K562 (cell line): ENCODE data around the gene ORM1. TPM values are rescaled to one million over a fixed set of nuclear protein-coding genes. Genes with fewer than 3 reads are reported as not detected.
A peak's percentile ranks its signal among the peaks of the same experiment; 100 is the strongest.

Experiments
- ATAC-seq: fragments of 200-7000 bp; cut with Tn5 transposase; 3 replicates; pipeline ENCODE4 v1.9.1; 2020; ENCODE audit warnings: moderate library complexity
- BruUV-seq: library from RNA; stranded (reverse); fragments of 400-500 nt; replicated peaks from 2 replicates; lab custom pipeline; 2021; lab: Mats Ljungman, UMichigan
- CTCF ChIA-PET: fragments of 300-600 bp; formaldehyde crosslinking; extraction: SDS; loops from one replicate; lab custom pipeline; 2021; ENCODE audit warnings: low intra/inter-chr PET ratio; lab: Yijun Ruan, JAX
- POLR2A ChIA-PET: fragments of 300-600, 350-650 bp; sonication (Branson Sonifier 250); formaldehyde crosslinking; extraction: SDS; loops from one replicate; lab custom pipeline; 2021; ENCODE audit warnings: antibody characterized with exemption, inconsistent platforms; lab: Yijun Ruan, JAX
- DNase-seq, 4 experiments: peaks; one replicate each; pipeline versions ENCODE4 v3.0.0 to v3.0.0-alpha.2; 2011 to 2018; ENCODE audit warnings: low spot score in 3 of 4, mixed read lengths in 3 of 4; ENCODE audit errors: extremely low read depth in 1 of 4
- FAIRE-seq: peaks from 2 replicates; lab custom pipeline; 2011; peaks lifted over from hg19 to GRCh38; lab: Jason Lieb, UNC
- H2AFZ ChIP-seq: 2 replicates; pipeline ENCODE4 v1.6.0; 2011; ENCODE audit warnings: low read depth, low read length, control low read depth, inconsistent platforms
- H3K27ac ChIP-seq: fragments of 200-600 bp; 3 replicates; pipeline ENCODE4 v1.8.0; 2011; ENCODE audit warnings: low read depth, mild to moderate bottlenecking, control low read depth, inconsistent platforms, low read length, moderate library complexity, mixed read lengths; ENCODE audit errors: extremely low read depth
- H3K27me3 ChIP-seq, 2 experiments: fragments of 300-600 bp in 1 of 2; 2 replicates in 1 of 2; 3 replicates in 1 of 2; pipeline versions ENCODE4 v1.6.0 to v1.8.0; 2011; ENCODE audit warnings: inconsistent platforms in 2 of 2, low read length in 2 of 2, mild to moderate bottlenecking in 1 of 2, mixed read lengths in 1 of 2, moderate library complexity in 1 of 2; ENCODE audit not compliant: control insufficient read depth in 2 of 2, insufficient read depth in 2 of 2
- H3K36me3 ChIP-seq: fragments of 300-600 bp; 3 replicates; pipeline ENCODE4 v1.8.0; 2011; ENCODE audit warnings: mild to moderate bottlenecking, low read length, inconsistent platforms; ENCODE audit not compliant: control insufficient read depth, insufficient read depth
- H3K4me1 ChIP-seq, 2 experiments: fragments of 200-600 bp in 1 of 2; replicated peaks in 1 of 2; 2 replicates in 1 of 2; 3 replicates in 1 of 2; pipeline versions ENCODE4 v1.5.1 to v1.8.0; 2011; ENCODE audit warnings: inconsistent platforms in 2 of 2, low read length in 2 of 2, mild to moderate bottlenecking in 1 of 2, mixed read lengths in 1 of 2, moderate library complexity in 1 of 2; ENCODE audit not compliant: control insufficient read depth in 2 of 2, insufficient read depth in 2 of 2
- H3K4me2 ChIP-seq: 2 replicates; pipeline ENCODE4 v1.6.1; 2011; ENCODE audit warnings: low read length, control low read depth, inconsistent platforms, mixed read lengths; ENCODE audit not compliant: insufficient read depth
- H3K4me3 ChIP-seq: fragments of 200-600 bp; sonication (generic), shearing (Covaris generic); 2 replicates; pipeline ENCODE4 v1.5.1; 2016; ENCODE audit warnings: control low read depth, inconsistent platforms
- H3K79me2 ChIP-seq: fragments of 200-600 bp; 3 replicates; pipeline ENCODE4 v1.8.0; 2011; ENCODE audit warnings: low read length, inconsistent platforms; ENCODE audit not compliant: control insufficient read depth, insufficient read depth
- H3K9ac ChIP-seq, 2 experiments: 2 replicates each; pipeline versions ENCODE4 v1.6.0 to v1.6.1; 2011; ENCODE audit warnings: low read depth in 2 of 2, low read length in 2 of 2, control low read depth in 1 of 2, inconsistent platforms in 1 of 2, mild to moderate bottlenecking in 1 of 2, mixed read lengths in 1 of 2; ENCODE audit not compliant: insufficient read depth in 1 of 2
- H3K9me1 ChIP-seq: one replicate; pipeline ENCODE4 v1.6.0; 2011; ENCODE audit warnings: inconsistent platforms, mild to moderate bottlenecking, low read length, moderate library complexity; ENCODE audit not compliant: control insufficient read depth, insufficient read depth
- H3K9me3 ChIP-seq: replicated peaks from 2 replicates; pipeline ENCODE4 v1.5.1; 2011; ENCODE audit warnings: low read depth, low read length, inconsistent platforms; ENCODE audit not compliant: control insufficient read depth, insufficient read depth
- H4K20me1 ChIP-seq: replicated peaks from 2 replicates; pipeline ENCODE4 v1.6.1; 2011; ENCODE audit warnings: low read length, inconsistent platforms, mixed read lengths; ENCODE audit not compliant: control insufficient read depth, insufficient read depth
- CREBBP ChIP-seq: IDR thresholded peaks from one replicate; pipeline ENCODE4 v1.6.1; 2012; ENCODE audit warnings: low read depth, mild to moderate bottlenecking, control low read depth, inconsistent platforms, low read length
- CTCF ChIP-seq, 3 experiments: IDR thresholded peaks in 2 of 3; conservative IDR thresholded peaks in 1 of 3; 2 replicates each; pipeline ENCODE4 v1.5.1; 2011 to 2012; ENCODE audit warnings: low read length in 3 of 3, mild to moderate bottlenecking in 3 of 3, control low read depth in 2 of 3, improper control_type of control experiment in 1 of 3, inconsistent platforms in 1 of 3, low read depth in 1 of 3, mixed read lengths in 1 of 3, moderate library complexity in 1 of 3; ENCODE audit not compliant: insufficient read depth in 2 of 3
- HES1 ChIP-seq: fragments of 450-650 bp; IDR thresholded peaks from 2 replicates; pipeline ENCODE4 v1.6.1; 2016; ENCODE audit warnings: low read depth, mild to moderate bottlenecking, moderate library complexity
- MEIS2 ChIP-seq: fragments of 450-650 bp; IDR thresholded peaks from 2 replicates; pipeline ENCODE4 v1.6.1; 2014; ENCODE audit warnings: mild to moderate bottlenecking; ENCODE audit not compliant: partially characterized antibody
- NCOA1 ChIP-seq: fragments of 450-650 bp; IDR thresholded peaks from 2 replicates; pipeline ENCODE4 v1.6.1; 2016; ENCODE audit warnings: low read depth
- NR2C1 ChIP-seq, 2 experiments: fragments of 450-650 bp; IDR thresholded peaks; 2 replicates each; pipeline ENCODE4 v1.6.1; 2017; ENCODE audit warnings: mild to moderate bottlenecking in 2 of 2, antibody characterized with exemption in 1 of 2, inconsistent platforms in 1 of 2, missing compliant biosample characterization in 1 of 2, missing genetic modification characterization in 1 of 2
- PBX2 ChIP-seq, 2 experiments: IDR thresholded peaks in 1 of 2; conservative IDR thresholded peaks in 1 of 2; 2 replicates each; pipeline ENCODE4 v1.6.1; 2016; ENCODE audit warnings: low read depth in 2 of 2, mild to moderate bottlenecking in 1 of 2, missing compliant biosample characterization in 1 of 2, missing genetic modification characterization in 1 of 2, moderate library complexity in 1 of 2
- RBM22 ChIP-seq: fragments of 200-400 bp; formaldehyde crosslinking; IDR thresholded peaks from 2 replicates; pipeline ENCODE4 v1.6.1; 2018; ENCODE audit warnings: low read length, low read depth; ENCODE audit not compliant: poor library complexity, severe bottlenecking
- ZFP36 ChIP-seq: fragments of 150-350 bp; IDR thresholded peaks from 2 replicates; pipeline ENCODE4 v1.6.1; 2018; ENCODE audit warnings: low read length, low read depth; ENCODE audit not compliant: partially characterized antibody
- ZNF311 ChIP-seq: fragments of 250-450 bp; sonication (Bioruptor Pico); IDR thresholded peaks from 2 replicates; pipeline ENCODE4 v1.4.0; 2020; ENCODE audit warnings: mild to moderate bottlenecking, moderate library complexity
- ZNF639 ChIP-seq, 2 experiments: fragments of 200-800 bp in 1 of 2; sonication (Bioruptor generic) in 1 of 2; sonication (generic) in 1 of 2; formaldehyde crosslinking in 1 of 2; IDR thresholded peaks in 1 of 2; conservative IDR thresholded peaks in 1 of 2; 2 replicates each; pipeline versions ENCODE4 v1.5.0 to v1.6.1; 2016 to 2020; ENCODE audit warnings: missing compliant biosample characterization in 1 of 2, missing genetic modification characterization in 1 of 2, missing genetic modification reagents in 1 of 2
- ZNF655 ChIP-seq: fragments of 250-450 bp; sonication (Bioruptor Pico); IDR thresholded peaks from 2 replicates; pipeline ENCODE4 v1.5.0; 2021
- WGBS: fragments of 100-300 bp; shearing (Covaris generic); methylation state at CpG from one replicate; pipeline ENCODE4 v1.1.6; 2016; ENCODE audit warnings: low coverage, mixed read lengths; ENCODE audit not compliant: insufficient coverage; ENCODE audit errors: missing lambda C conversion rate; 5-methylcytosine and 5-hydroxymethylcytosine counted together
- in situ Hi-C: fragments of 300-500 bp; cut with MboI; formaldehyde crosslinking; loops from 4 replicates; pipeline ENCODE4 v1.15.0; 2018; ENCODE audit warnings: inconsistent platforms, mixed read lengths
- intact Hi-C: fragments of 100-400 bp; cut with micrococcal nuclease; formaldehyde crosslinking; loops from 2 replicates; pipeline ENCODE4 v1.14.2; 2022
- polyA plus RNA-seq, 8 experiments: library from polyadenylated mRNA; depleted of rRNA in 4 of 8; stranded (reverse) in 5 of 8; unstranded in 3 of 8; fragments of >200 nt; fragmentation: Nextera tagmentation in 2 of 8; fragmentation: Illumina TruSeq in 1 of 8; extraction: Ambion mirVana in 2 of 8; extraction: Trizol in 1 of 8; gene quantifications; 2 replicates each; pipeline versions ENCODE4 v1.2.1 to v1.2.3, GENCODE V29; 2011 to 2014; ENCODE audit warnings: inconsistent platforms in 1 of 8, missing spikeins in 1 of 8
- total RNA-seq, 7 experiments: library from RNA; depleted of rRNA in 6 of 7; stranded (reverse); fragments of >200 nt in 6 of 7; fragmentation: Illumina TruSeq in 2 of 7; extraction: Trizol in 2 of 7; gene quantifications; 2 replicates each; pipeline versions ENCODE4 v1.2.1 to v1.2.3, GENCODE V29; 2011 to 2021; ENCODE audit warnings: low replicate concordance in 1 of 7

Gene ORM1
- total and polyA plus RNA-seq, 9 of the 15 experiments (the other 6 are each of a cell fraction or from before 2014, with no cell fraction given), result 2.9 TPM; not detected in 8

- ATAC-seq, result peak; percentile 21
- Histone ChIP-seq H2AFZ (no peak overlapping the region), H3K4me3 (no peak overlapping the region), H3K9me3 (no peaks in the 10 kb centered on the region), H3K4me2 (no peak overlapping the region), H3K9me1 (no peaks in the 10 kb centered on the region), H3K27me3 (peaks cover 0 to 12% of the 10 kb centered on the region in 2 experiments; a peak in 2 of 5 replicates), H3K79me2 (no peaks in the 10 kb centered on the region), H3K4me1 (peaks cover 0 to 3% of the 10 kb centered on the region in 2 experiments; a peak in 1 of 5 replicates), H3K36me3 (peaks cover 4% of the 10 kb centered on the region; the same call in 1 of the 3 replicates), H3K27ac (no peak overlapping the region), H3K9ac (no peak overlapping the region), H4K20me1 (peaks cover 7% of the 10 kb centered on the region; the same call in 1 of the 2 replicates)
- in situ Hi-C loops (no loop called here), intact Hi-C loops (loop anchor here (5.0 kb wide), 2 partner anchors 167 to 317 kb away; no protein-coding TSS in a partner anchor)
- peak in 2 of 4 experiments; percentile 16 to 24 for DNase-seq
- ChIA-PET CTCF (no interaction called here), POLR2A (no interaction called here)
- FAIRE-seq, result no peak
- no TSS peak for BruUV-seq
- WGBS, result 37% methylated on average over 2 of the region's 2 CpGs
- TF ChIP-seq ZNF639 (CRISPR knock-in tag; conservative IDR thresholded peaks at IDR 0.05 in 1 of 2, IDR thresholded peaks at IDR 0.05 in 1 of 2) (no peak), MEIS2 (peak; percentile 95), RBM22 (peak; percentile 18), PBX2 (CRISPR knock-in tag; IDR thresholded peaks at IDR 0.05; ENCODE audit: low read depth) (no peak), PBX2 (tag; conservative IDR thresholded peaks at IDR 0.05; ENCODE audit: low read depth) (peak; percentile 77), ZFP36 (peak; percentile 61), HES1 (no peak), CTCF (IDR thresholded peaks at IDR 0.05 in 2 of 3, conservative IDR thresholded peaks at IDR 0.05 in 1 of 3; ENCODE audit: insufficient read depth in 2 of 3, low read depth in 1 of 3, low read length in 3 of 3) (0 out of 6 replicates have a peak, but pooled peaks of 1 of the 3 experiments have one; percentile 10), NCOA1 (no peak), ZNF655 (no peak), NR2C1 (IDR thresholded peaks at IDR 0.05) (no peak), NR2C1 (tag; IDR thresholded peaks at IDR 0.05) (no peak), CREBBP (no peak), ZNF311 (CRISPR knock-in tag) (no peak)
These were observed 12.8 kb downstream of the ORM1 start for GRCh38 chr9:114335745-114336144.
